ENCODE results near the gene LSAMP. TPM values are rescaled to one million over a fixed set of nuclear protein-coding genes. Genes with fewer than 3 reads are reported as not detected.

The LSAMP gene
- total RNA-seq, 3 donors from 2014 or later = 0.78 to 39.8 (median 1.9) TPM

- intact Hi-C loops (cut with DNase I, micrococcal nuclease) = no loop called here
- Histone ChIP-seq H3K4me1 (ENCODE audit: low read depth) (no peaks in the 10 kb centered on the region), H3K9me3 (no peaks in the 10 kb centered on the region), H3K36me3 (ENCODE audit: low read depth) (no peaks in the 10 kb centered on the region), H3K4me3 (no peak overlapping the region)
- no peak for DNase-seq
- no peak for ATAC-seq
- TF ChIP-seq CTCF (IDR thresholded peaks at IDR 0.05) = no peak
Observed at GRCh38 chr3:116102037-116102436, 343.2 kb downstream of the LSAMP start.

GRCh38 chr3:116097226-116097625, 348.1 kb downstream of the LSAMP start:
- Histone ChIP-seq H3K36me3 (ENCODE audit: low read depth) (no peaks in the 10 kb centered on the region), H3K9me3 (no peaks in the 10 kb centered on the region), H3K4me3 (no peak overlapping the region), H3K4me1 (ENCODE audit: low read depth) (no peaks in the 10 kb centered on the region)
- DNase-seq (no peak), ATAC-seq (no peak)
- intact Hi-C loops (cut with DNase I, micrococcal nuclease) = no loop called here
- TF ChIP-seq CTCF (IDR thresholded peaks at IDR 0.05) = no peak

GRCh38 chr3:116096631-116097030, 348.7 kb downstream of the LSAMP start:
- no peaks in the 10 kb centered on the region for H3K9me3 ChIP-seq
- TF ChIP-seq CTCF (IDR thresholded peaks at IDR 0.05) = no peak
- no peaks in the 10 kb centered on the region for H3K4me1 ChIP-seq (ENCODE audit: low read depth)
- ATAC-seq (no peak), DNase-seq (no peak)
- intact Hi-C loops (cut with DNase I, micrococcal nuclease) = no loop called here
- no peak overlapping the region for H3K4me3 ChIP-seq
- H3K36me3 ChIP-seq (ENCODE audit: low read depth) = no peaks in the 10 kb centered on the region

- Histone ChIP-seq H3K36me3 (ENCODE audit: low read depth) (no peaks in the 10 kb centered on the region), H3K4me1 (ENCODE audit: low read depth) (no peaks in the 10 kb centered on the region), H3K9me3 (no peaks in the 10 kb centered on the region), H3K4me3 (no peak overlapping the region)
- intact Hi-C loops (cut with DNase I, micrococcal nuclease) = no loop called here
- no peak for TF ChIP-seq CTCF (IDR thresholded peaks at IDR 0.05)
- ATAC-seq (no peak), DNase-seq (no peak)
Observed at GRCh38 chr3:116093374-116093773, 351.9 kb downstream of the LSAMP start.

GRCh38 chr3:116087426-116087825, 357.9 kb downstream of the LSAMP start:
- intact Hi-C loops (cut with DNase I, micrococcal nuclease) = no loop called here
- TF ChIP-seq CTCF (IDR thresholded peaks at IDR 0.05) = no peak
- ATAC-seq (no peak), DNase-seq (no peak)
- H3K4me1 ChIP-seq (ENCODE audit: low read depth) = no peaks in the 10 kb centered on the region
- no peak overlapping the region for H3K4me3 ChIP-seq
- no peaks in the 10 kb centered on the region for H3K36me3 ChIP-seq (ENCODE audit: low read depth)
- H3K9me3 ChIP-seq = no peaks in the 10 kb centered on the region
